Neural cell (in vitro differentiated cells): ENCODE measurements around the gene CARMIL1. TPM values are rescaled to one million over a fixed set of nuclear protein-coding genes. Genes with fewer than 3 reads are reported as not detected.

Source experiments
- H2AFZ ChIP-seq: fragments of 200-600, 300-800 bp; sonication (generic), shearing (Covaris generic); 2 replicates; pipeline ENCODE4 v1.6.0; 2014; ENCODE audit warnings: low read depth, mild to moderate bottlenecking, antibody characterized with exemption, low read length, moderate library complexity
- H3F3A ChIP-seq: fragments of 200-600 bp; shearing (Covaris generic); 2 replicates; pipeline ENCODE4 v1.6.1; 2016; ENCODE audit warnings: mild to moderate bottlenecking, moderate library complexity, mixed read lengths, antibody characterized with exemption, low read length; ENCODE audit not compliant: insufficient read depth, poor library complexity, severe bottlenecking
- H3K27ac ChIP-seq: fragments of 200-600, 300-800 bp; sonication (generic), shearing (Covaris generic); 2 replicates; pipeline ENCODE4 v1.5.1; 2014; ENCODE audit warnings: mild to moderate bottlenecking, low read length, moderate library complexity
- H3K27me3 ChIP-seq: fragments of 300-800, 200-600 bp; sonication (generic), shearing (Covaris generic); 2 replicates; pipeline ENCODE4 v1.6.0; 2014; ENCODE audit warnings: mild to moderate bottlenecking, low read depth, low read length, moderate library complexity; ENCODE audit not compliant: insufficient read depth
- H3K36me3 ChIP-seq: fragments of 300-800, 200-600 bp; sonication (generic), shearing (Covaris generic); 2 replicates; pipeline ENCODE4 v1.5.1; 2014; ENCODE audit warnings: mild to moderate bottlenecking, antibody characterized with exemption, low read length, moderate library complexity; ENCODE audit not compliant: insufficient read depth
- H3K4me2 ChIP-seq: fragments of 300-800, 200-600 bp; sonication (generic), shearing (Covaris generic); 2 replicates; pipeline ENCODE4 v1.6.0; 2014; ENCODE audit warnings: mild to moderate bottlenecking, low read length
- H3K4me3 ChIP-seq: fragments of 300-800, 200-600 bp; sonication (generic), shearing (Covaris generic); 2 replicates; pipeline ENCODE4 v1.5.1; 2014; ENCODE audit warnings: mild to moderate bottlenecking, low read length, moderate library complexity
- H3K79me2 ChIP-seq: fragments of 200-600 bp; shearing (Covaris generic); replicated peaks from 2 replicates; pipeline ENCODE4 v1.6.0; 2014; ENCODE audit warnings: mild to moderate bottlenecking, low read length, moderate library complexity; ENCODE audit not compliant: insufficient read depth
- H3K9ac ChIP-seq: fragments of 300-800, 200-600 bp; sonication (generic), shearing (Covaris generic); 2 replicates; pipeline ENCODE4 v1.6.1; 2016; ENCODE audit warnings: mild to moderate bottlenecking, low read length, mixed read lengths
- H3K9me2 ChIP-seq: fragments of 200-600 bp; shearing (Covaris generic); 2 replicates; pipeline ENCODE4 v1.6.1; 2016; ENCODE audit warnings: mild to moderate bottlenecking, low read length, mixed read lengths; ENCODE audit not compliant: insufficient read depth
- H3K9me3 ChIP-seq: fragments of 200-600, 300-800 bp; sonication (generic), shearing (Covaris generic); 2 replicates; pipeline ENCODE4 v1.6.1; 2016; ENCODE audit warnings: mild to moderate bottlenecking, mixed run types, low read length, moderate library complexity, mixed read lengths
- H4K20me1 ChIP-seq: fragments of 200-600 bp; shearing (Covaris generic); 2 replicates; pipeline ENCODE4 v1.6.1; 2016; ENCODE audit warnings: mild to moderate bottlenecking, mixed run types; ENCODE audit not compliant: insufficient read depth
- EP300 ChIP-seq: fragments of 450-650 bp; conservative IDR thresholded peaks from 2 replicates; pipeline ENCODE4 v1.6.1; 2014; ENCODE audit warnings: antibody characterized with exemption, mild to moderate bottlenecking, moderate library complexity; ENCODE audit not compliant: poor library complexity, severe bottlenecking
- EZH2 ChIP-seq: fragments of 200-600, 300-800 bp; shearing (Covaris generic), sonication (generic); IDR thresholded peaks from 2 replicates; pipeline ENCODE4 v1.6.1; 2014; ENCODE audit warnings: antibody characterized with exemption, low read length, borderline replicate concordance, mild to moderate bottlenecking; ENCODE audit not compliant: insufficient read depth, poor library complexity, severe bottlenecking
- MXI1 ChIP-seq: fragments of 450-650 bp; conservative IDR thresholded peaks from 2 replicates; pipeline ENCODE4 v1.6.1; 2014; ENCODE audit warnings: antibody characterized with exemption, mild to moderate bottlenecking; ENCODE audit not compliant: poor library complexity, severe bottlenecking
- POLR2AphosphoS5 ChIP-seq: IDR thresholded peaks from 2 replicates; pipeline ENCODE4 v1.6.1; 2012
- TAF1 ChIP-seq: IDR thresholded peaks from 2 replicates; pipeline ENCODE4 v1.6.1; 2012; ENCODE audit warnings: low read depth
- polyA plus RNA-seq: library from polyadenylated mRNA; depleted of rRNA; stranded (reverse); fragments of >200 nt; gene quantifications from 2 replicates; pipeline ENCODE4 v1.2.3, GENCODE V29; 2014
- TF ChIP-seq, protein P1 (sequence below): IDR thresholded peaks from 2 replicates; pipeline ENCODE4 v1.6.1; 2012; ENCODE audit warnings: borderline replicate concordance
- TF ChIP-seq, protein P2 (sequence below): fragments of 450-650 bp; IDR thresholded peaks from 2 replicates; pipeline ENCODE4 v1.5.1; 2014; ENCODE audit warnings: antibody characterized with exemption, mild to moderate bottlenecking, moderate library complexity; ENCODE audit not compliant: poor library complexity, severe bottlenecking

CARMIL1 gene
- polyA plus RNA-seq, 1 donor from 2014 or later: 5.3 TPM

DNA sequence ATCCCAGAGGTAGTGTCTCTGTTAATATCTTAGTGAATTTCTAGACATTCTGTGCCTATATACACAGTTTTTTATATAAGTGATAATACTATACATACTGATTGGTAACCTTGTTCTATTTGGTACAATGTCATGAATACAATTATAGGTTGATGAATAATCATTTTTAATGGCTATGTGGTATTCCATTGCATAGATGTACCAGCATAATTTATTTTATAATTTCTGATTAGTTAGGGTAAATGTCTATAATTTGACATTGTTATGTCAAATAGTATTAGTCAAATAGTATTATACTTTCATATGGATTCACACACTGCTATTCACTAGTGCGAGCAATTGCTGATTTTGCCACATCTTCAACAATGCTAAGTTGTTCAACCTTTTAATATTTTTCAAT lies 262.1 kb downstream of the CARMIL1 start:
- Histone ChIP-seq H3K27me3 (no peaks in the 10 kb centered on the region), H3K27ac (no peak overlapping the region), H3F3A (no peaks in the 10 kb centered on the region), H3K79me2 (no peaks in the 10 kb centered on the region), H3K9me2 (no peaks in the 10 kb centered on the region), H3K9ac (no peak overlapping the region), H3K4me2 (no peak overlapping the region), H3K9me3 (no peaks in the 10 kb centered on the region), H2AFZ (no peak overlapping the region), H3K36me3 (no peaks in the 10 kb centered on the region), H4K20me1 (no peaks in the 10 kb centered on the region), H3K4me3 (no peak overlapping the region)
- TF ChIP-seq POLR2AphosphoS5: no peak
- no peak for TF ChIP-seq EZH2

DNA sequence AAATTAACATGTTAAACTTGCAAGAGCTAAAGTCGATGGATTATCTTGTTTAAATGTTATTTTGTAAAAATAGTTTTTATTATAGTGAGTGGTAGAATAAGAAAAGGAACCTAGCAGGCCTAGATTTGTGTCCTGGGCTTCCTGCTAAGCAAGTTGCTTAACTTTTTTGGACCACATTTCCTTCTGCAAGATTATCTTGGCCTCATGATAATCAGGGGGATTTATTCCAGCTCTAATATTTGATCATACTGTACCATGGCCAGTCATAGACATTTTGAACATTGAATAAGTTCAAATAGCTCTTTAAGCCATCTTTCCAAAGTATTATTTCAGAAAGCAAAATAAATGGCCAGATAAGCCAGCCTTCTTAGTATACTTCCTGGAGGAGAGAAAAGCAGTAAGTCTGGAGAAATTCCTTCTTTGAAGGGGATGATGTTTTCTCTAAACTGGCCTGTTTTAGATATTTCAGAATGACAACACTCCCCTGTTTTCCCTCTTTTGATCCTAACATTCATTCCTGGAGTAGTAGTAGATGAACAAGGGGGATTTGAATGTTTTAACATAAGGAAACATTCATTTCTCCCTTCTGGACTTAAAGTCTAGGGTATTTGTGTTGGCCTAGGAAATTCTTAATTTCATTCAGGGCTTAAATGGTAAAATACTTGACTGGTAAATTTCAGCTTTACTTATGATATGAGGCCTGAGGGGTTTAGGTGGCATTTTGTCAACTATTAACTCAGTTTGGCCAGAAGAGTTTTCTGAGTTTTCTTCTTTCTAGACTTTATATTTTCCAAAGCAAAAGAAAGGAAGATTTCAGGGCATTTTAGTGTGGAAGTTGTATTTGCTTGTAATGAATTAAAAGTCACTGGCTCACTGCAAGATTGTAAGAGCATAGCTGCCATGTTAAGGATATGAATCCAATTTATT lies 264.1 kb downstream of the CARMIL1 start:
- no peak overlapping the region for H2AFZ ChIP-seq
- no peaks in the 10 kb centered on the region for H4K20me1 ChIP-seq
- no peak for TF ChIP-seq POLR2AphosphoS5
- no peaks in the 10 kb centered on the region for H3K79me2 ChIP-seq
- H3K4me3 ChIP-seq: no peak overlapping the region
- H3K9me2 ChIP-seq: no peaks in the 10 kb centered on the region
- H3F3A ChIP-seq: no peaks in the 10 kb centered on the region
- no peak overlapping the region for H3K27ac ChIP-seq
- H3K4me2 ChIP-seq: no peak overlapping the region
- no peaks in the 10 kb centered on the region for H3K36me3 ChIP-seq
- no peaks in the 10 kb centered on the region for H3K27me3 ChIP-seq
- no peaks in the 10 kb centered on the region for H3K9me3 ChIP-seq
- H3K9ac ChIP-seq: no peak overlapping the region

DNA sequence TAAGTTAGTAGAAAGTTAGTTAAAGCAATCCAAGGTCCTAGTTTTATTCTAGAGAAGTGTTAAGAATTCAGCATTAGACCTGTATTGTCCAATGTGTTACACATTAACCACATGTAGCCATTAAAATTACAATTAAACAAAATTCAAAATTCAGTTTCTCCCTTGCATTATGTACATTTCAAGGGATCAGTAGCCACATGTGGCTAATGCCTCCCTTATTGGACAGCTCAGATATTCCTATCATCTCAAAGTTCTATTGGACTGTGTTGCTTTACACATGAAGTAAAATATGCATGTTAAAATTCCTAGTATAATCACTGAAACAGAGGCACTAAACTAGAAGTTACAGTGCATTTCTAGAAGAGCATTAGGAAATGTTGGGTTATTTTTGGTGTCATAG lies 265.7 kb downstream of the CARMIL1 start:
- no peaks in the 10 kb centered on the region for H3K9me3 ChIP-seq
- H3F3A ChIP-seq: no peaks in the 10 kb centered on the region
- H4K20me1 ChIP-seq: no peaks in the 10 kb centered on the region
- no peak overlapping the region for H3K27ac ChIP-seq
- no peak overlapping the region for H3K4me2 ChIP-seq
- no peaks in the 10 kb centered on the region for H3K36me3 ChIP-seq
- TF ChIP-seq EP300: no peak
- TF ChIP-seq, protein P1, sequence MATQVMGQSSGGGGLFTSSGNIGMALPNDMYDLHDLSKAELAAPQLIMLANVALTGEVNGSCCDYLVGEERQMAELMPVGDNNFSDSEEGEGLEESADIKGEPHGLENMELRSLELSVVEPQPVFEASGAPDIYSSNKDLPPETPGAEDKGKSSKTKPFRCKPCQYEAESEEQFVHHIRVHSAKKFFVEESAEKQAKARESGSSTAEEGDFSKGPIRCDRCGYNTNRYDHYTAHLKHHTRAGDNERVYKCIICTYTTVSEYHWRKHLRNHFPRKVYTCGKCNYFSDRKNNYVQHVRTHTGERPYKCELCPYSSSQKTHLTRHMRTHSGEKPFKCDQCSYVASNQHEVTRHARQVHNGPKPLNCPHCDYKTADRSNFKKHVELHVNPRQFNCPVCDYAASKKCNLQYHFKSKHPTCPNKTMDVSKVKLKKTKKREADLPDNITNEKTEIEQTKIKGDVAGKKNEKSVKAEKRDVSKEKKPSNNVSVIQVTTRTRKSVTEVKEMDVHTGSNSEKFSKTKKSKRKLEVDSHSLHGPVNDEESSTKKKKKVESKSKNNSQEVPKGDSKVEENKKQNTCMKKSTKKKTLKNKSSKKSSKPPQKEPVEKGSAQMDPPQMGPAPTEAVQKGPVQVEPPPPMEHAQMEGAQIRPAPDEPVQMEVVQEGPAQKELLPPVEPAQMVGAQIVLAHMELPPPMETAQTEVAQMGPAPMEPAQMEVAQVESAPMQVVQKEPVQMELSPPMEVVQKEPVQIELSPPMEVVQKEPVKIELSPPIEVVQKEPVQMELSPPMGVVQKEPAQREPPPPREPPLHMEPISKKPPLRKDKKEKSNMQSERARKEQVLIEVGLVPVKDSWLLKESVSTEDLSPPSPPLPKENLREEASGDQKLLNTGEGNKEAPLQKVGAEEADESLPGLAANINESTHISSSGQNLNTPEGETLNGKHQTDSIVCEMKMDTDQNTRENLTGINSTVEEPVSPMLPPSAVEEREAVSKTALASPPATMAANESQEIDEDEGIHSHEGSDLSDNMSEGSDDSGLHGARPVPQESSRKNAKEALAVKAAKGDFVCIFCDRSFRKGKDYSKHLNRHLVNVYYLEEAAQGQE: no peak
- no peak for TF ChIP-seq EZH2
- TF ChIP-seq TAF1: no peak
- TF ChIP-seq, protein P2, sequence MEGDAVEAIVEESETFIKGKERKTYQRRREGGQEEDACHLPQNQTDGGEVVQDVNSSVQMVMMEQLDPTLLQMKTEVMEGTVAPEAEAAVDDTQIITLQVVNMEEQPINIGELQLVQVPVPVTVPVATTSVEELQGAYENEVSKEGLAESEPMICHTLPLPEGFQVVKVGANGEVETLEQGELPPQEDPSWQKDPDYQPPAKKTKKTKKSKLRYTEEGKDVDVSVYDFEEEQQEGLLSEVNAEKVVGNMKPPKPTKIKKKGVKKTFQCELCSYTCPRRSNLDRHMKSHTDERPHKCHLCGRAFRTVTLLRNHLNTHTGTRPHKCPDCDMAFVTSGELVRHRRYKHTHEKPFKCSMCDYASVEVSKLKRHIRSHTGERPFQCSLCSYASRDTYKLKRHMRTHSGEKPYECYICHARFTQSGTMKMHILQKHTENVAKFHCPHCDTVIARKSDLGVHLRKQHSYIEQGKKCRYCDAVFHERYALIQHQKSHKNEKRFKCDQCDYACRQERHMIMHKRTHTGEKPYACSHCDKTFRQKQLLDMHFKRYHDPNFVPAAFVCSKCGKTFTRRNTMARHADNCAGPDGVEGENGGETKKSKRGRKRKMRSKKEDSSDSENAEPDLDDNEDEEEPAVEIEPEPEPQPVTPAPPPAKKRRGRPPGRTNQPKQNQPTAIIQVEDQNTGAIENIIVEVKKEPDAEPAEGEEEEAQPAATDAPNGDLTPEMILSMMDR: no peak
- no peak for TF ChIP-seq MXI1
- H2AFZ ChIP-seq: no peak overlapping the region
- H3K79me2 ChIP-seq: no peaks in the 10 kb centered on the region
- no peaks in the 10 kb centered on the region for H3K9me2 ChIP-seq
- no peak overlapping the region for H3K4me3 ChIP-seq
- H3K9ac ChIP-seq: no peak overlapping the region
- no peaks in the 10 kb centered on the region for H3K27me3 ChIP-seq
